ENCODE measurements around the gene CCDC154. TPM values are rescaled to one million over a fixed set of nuclear protein-coding genes. Genes with fewer than 3 reads are reported as not detected.

Gene CCDC154
- total and polyA plus RNA-seq, 2 donors from 2014 or later, result 1.8 to 2.8 TPM

GRCh38 chr16:1432388-1433262 is 11.7 kb downstream of the CCDC154 start:
- no peak overlapping the region for H3K9ac ChIP-seq (ENCODE audit: low read length in 3 of 3)
- DNase-seq, result no peak
- H3K4me3 ChIP-seq (ENCODE audit: low read length in 3 of 3), result no peak overlapping the region
- H3K27me3 ChIP-seq (ENCODE audit: control insufficient read depth, insufficient read depth, low read length), result no peaks in the 10 kb centered on the region
- no peak overlapping the region for H3K27ac ChIP-seq (ENCODE audit: low read depth in 2 of 2, low read length in 2 of 2)
- H3K4me1 ChIP-seq (ENCODE audit: control insufficient read depth in 2 of 3, insufficient read depth in 2 of 3, low read depth in 1 of 3, low read length in 3 of 3), result no peaks in the 10 kb centered on the region
- H3K36me3 ChIP-seq (ENCODE audit: control insufficient read depth in 2 of 3, insufficient read depth in 3 of 3, low read length in 3 of 3), result no peaks in the 10 kb centered on the region
- intact Hi-C loops (cut with DNase I), result no loop called here
- FAIRE-seq, result no peak
- no peak for TF ChIP-seq CTCF (IDR thresholded peaks at IDR 0.05; ENCODE audit: borderline replicate concordance, extremely low read depth, insufficient read depth)
- no peaks in the 10 kb centered on the region for H3K9me3 ChIP-seq (ENCODE audit: control insufficient read depth in 2 of 3, insufficient read depth in 1 of 3, low read length in 3 of 3)

DNA sequence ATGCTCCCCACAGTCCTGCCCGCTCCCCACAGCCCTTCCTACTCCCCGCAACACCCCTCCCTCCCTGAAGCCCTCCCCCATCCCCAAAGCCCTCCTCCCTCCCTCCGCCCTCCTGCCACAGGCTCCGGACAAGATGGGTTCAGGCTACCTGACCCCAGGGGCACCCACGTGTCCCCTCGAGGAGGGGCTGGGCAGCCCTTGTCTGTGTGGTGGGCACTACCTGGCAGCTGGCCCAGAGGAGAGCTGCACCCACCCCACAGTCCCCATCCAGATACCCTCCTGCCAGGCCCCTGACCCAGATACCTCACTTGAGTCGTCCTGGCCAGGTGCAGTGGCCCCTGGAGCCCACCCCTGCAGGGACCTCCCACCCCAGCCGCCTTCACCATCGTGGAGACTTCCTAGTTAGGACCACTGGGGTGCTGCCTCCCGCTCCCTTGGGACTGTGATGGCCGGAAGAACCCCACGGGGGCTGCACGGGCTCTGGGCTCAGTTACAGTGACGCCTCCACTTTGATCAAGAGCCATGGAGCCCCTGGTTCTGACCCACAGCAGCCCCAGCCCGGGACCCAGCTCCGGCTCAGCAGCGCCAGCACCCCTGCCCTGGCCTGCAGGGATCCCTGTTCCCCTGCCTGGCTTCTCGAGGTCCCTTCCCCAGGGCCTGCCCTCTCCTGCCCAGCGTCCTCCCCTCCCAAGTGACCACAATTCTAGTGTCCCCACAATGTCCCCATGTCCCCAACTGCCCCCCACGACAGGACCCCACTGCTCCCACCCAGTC is 12.7 kb downstream of the CCDC154 start:
- Histone ChIP-seq H3K36me3 (ENCODE audit: control insufficient read depth in 2 of 3, insufficient read depth in 3 of 3, low read length in 3 of 3) (no peaks in the 10 kb centered on the region), H3K4me1 (ENCODE audit: control insufficient read depth in 2 of 3, insufficient read depth in 2 of 3, low read depth in 1 of 3, low read length in 3 of 3) (no peaks in the 10 kb centered on the region), H3K27me3 (ENCODE audit: control insufficient read depth, insufficient read depth, low read length) (no peaks in the 10 kb centered on the region), H3K9me3 (ENCODE audit: control insufficient read depth in 2 of 3, insufficient read depth in 1 of 3, low read length in 3 of 3) (no peaks in the 10 kb centered on the region), H3K9ac (ENCODE audit: low read length in 3 of 3) (no peak overlapping the region), H3K27ac (ENCODE audit: low read depth in 2 of 2, low read length in 2 of 2) (no peak overlapping the region), H3K4me3 (ENCODE audit: low read length in 3 of 3) (no peak overlapping the region)
- TF ChIP-seq CTCF (IDR thresholded peaks at IDR 0.05; ENCODE audit: borderline replicate concordance, extremely low read depth, insufficient read depth), result no peak
- no peak for FAIRE-seq
- intact Hi-C loops (cut with DNase I), result no loop called here
- no peak for DNase-seq

DNA sequence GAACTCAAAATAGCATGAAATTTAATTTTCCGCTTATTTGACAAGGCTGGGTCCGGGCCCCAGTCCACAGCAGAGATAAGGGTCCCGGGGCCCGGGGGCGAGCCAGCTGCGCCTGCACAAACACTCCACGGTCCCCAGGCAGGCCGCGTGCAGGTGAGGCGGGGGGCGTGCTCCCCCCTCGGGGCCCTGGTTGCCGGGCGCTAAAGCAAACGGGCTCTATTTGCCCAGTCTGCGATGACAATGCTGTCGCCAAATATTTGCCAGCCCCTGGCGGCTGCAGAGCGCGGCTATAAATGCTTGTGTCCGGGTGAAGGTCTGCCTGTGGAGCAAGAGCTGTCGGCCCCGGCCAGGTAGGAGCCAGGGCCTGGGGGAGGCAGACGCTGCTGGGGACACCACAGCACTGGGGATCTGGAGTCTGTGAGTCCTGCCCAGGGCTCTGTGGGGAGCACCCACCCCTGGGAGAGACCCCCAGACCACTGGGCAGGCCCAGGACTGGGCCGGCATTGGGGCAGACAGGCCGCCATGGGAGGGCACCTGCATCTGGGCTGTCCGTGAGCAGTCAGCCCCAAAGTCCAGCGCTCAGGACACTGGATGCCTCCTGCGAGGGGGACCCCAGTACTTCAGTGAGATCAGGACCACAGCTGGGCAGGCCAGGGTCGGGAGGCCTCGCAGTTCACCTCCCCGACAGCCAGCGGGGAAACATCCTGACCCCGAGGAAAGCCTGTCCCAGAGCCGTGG is 13.4 kb downstream of the CCDC154 start, which contains the start of gene PERCC1:
Gene PERCC1 (plus strand): TSS at position 320 of the 738 bp plus-strand sequence. CDS start 1,516 bp downstream, outside the sequence.
- Histone ChIP-seq H3K4me3 (ENCODE audit: low read length in 3 of 3) (no peak within 1 kb of the TSS), H3K27me3 (ENCODE audit: control insufficient read depth, insufficient read depth, low read length) (no peaks in the 10 kb centered on the region), H3K4me1 (ENCODE audit: control insufficient read depth in 2 of 3, insufficient read depth in 2 of 3, low read depth in 1 of 3, low read length in 3 of 3) (no peaks in the 10 kb centered on the region), H3K27ac (ENCODE audit: low read depth in 2 of 2, low read length in 2 of 2) (no peak within 1 kb of the TSS), H3K9me3 (ENCODE audit: control insufficient read depth in 2 of 3, insufficient read depth in 1 of 3, low read length in 3 of 3) (no peaks in the 10 kb centered on the region), H3K9ac (ENCODE audit: low read length in 3 of 3) (no peak within 1 kb of the TSS), H3K36me3 (ENCODE audit: control insufficient read depth in 2 of 3, insufficient read depth in 3 of 3, low read length in 3 of 3) (no peaks in the 10 kb centered on the region)
- intact Hi-C loops (cut with DNase I), result no loop called here
- peak in 2 of 5 donors; percentile 65 to 70 for DNase-seq
- FAIRE-seq, result no peak
- TF ChIP-seq CTCF (IDR thresholded peaks at IDR 0.05; ENCODE audit: borderline replicate concordance, extremely low read depth, insufficient read depth), result no peak

All from kidney (tissue), 14 donors.